ENCODE data around the gene CFLAR.
"Not testable (repeated sequence)": the region's sequence is repeated elsewhere in the genome, so short reads cannot be mapped to it uniquely, and the experiment has no call there.

CFLAR gene

DNA sequence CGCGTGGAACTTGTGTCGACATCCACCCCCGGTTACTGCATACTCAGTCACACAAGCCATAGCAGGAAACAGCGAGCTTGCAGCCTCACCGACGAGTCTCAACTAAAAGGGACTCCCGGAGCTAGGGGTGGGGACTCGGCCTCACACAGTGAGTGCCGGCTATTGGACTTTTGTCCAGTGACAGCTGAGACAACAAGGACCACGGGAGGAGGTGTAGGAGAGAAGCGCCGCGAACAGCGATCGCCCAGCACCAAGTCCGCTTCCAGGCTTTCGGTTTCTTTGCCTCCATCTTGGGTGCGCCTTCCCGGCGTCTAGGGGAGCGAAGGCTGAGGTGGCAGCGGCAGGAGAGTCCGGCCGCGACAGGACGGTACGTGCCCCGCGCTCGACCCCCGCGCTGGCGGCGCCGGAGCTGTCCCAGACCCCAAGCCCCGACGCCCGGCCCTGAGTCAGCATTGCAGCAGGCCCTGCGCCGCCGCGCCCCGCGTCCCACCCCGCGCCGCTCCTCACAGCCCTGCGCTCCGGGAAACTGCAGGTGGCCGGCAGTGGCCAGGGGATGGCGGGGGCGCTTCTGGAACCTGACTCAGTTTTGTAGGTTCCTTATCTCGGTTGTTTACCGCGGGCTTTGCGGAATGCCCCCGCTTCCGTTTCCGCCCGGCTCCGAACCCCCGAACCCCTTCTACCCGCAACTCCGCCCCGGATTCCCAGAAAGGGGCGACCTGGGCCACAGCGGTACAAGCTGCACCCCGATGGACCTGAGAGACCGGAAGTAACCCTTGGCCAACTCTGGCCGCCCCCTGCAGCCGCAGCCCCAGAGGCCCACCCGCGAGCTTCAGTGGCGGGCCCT, at the start of gene CFLAR:
TSS of gene CFLAR (plus strand) at position 50 of the 844 bp plus-strand sequence. CDS start 13,702 bp downstream, outside the sequence.
- DNase-seq: peak; percentile 87

DNA sequence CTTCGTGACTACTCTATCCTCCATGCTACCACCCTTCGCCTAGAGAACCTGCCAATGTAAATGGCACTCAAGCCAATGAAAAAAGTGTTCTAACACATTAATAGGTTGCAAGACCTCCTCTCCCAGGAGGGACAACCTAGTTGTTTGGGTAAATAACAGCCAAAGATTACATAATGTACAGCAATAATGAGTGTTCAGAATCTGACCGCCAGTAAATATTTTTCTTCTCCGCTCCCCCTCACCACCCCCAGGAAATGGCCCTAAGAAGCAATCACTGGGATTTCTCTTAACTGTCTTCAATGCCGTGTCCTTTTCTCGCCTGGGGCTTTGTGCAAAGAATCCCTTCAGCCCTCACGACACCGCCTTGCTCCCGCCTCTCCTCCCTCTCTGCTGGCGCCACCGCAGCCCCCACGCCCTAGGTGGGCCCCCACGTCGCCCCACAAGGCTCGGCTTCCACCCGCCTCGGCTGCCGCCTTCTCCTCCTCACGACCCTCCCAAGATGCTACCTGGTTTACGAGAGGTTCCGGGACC, 45.0 kb upstream of the CFLAR start:
- DNase-seq: no peak

DNA sequence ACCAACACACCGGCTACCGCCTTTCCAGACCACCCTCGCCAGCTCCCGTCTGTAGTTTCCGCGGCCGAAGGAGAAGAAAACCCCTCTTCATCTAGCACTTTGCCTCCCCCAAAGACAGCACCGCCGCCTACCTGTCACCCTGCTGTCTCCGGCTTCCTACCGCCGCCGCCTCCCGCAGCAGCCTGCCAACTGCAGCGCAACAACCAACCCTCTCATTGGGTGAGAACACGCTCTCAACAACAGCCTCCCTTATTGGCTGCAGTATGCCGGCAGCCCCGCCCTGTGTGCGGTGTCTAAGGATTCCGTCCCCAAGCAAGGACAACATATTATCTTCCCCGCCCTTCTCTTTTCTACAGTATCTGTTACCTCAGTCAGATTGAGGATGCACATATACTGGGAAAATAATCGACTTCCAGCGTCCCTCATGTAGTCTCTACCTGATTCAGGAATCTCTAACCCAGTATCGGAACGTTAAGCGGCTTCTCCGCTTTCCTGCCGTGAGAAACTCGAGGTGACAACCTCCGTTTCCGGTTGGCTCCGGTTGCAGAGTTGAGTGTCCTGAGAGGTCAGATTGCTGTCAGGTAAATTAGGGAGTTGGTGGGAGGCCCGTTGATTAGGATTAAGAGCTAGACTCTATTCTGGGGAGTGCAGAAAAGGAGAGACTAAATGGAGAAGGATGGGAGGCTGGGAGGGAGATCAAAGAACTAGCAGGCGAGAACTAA, 44.3 kb upstream of the CFLAR start, which contains the start of the genes HYCC2 and NDUFB3:
TSS of gene HYCC2 (minus strand) at position 193 of the 722 bp plus-strand sequence. CDS start 47,662 bp downstream, outside the sequence.
TSS of gene NDUFB3 (plus strand) at position 523 of the 722 bp plus-strand sequence. CDS start 6,882 bp downstream, outside the sequence.
- peak; percentile 95 for DNase-seq

DNA sequence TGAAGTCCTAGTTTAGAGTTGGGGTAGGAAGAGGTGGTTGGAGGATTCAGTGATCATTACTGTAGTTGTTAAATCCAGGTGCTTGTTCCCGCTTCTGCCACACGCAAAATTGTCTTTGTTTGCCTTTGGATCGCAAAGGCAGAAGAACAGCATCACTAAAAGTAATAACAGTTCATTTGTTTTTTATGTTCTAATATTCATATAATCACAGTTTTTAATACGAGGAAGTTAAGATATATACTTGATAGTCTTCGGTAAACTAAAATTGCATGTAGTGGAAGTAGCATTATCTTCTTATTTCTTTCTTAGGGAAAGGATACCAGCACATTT, 43.8 kb upstream of the CFLAR start:
- no peak for DNase-seq

DNA sequence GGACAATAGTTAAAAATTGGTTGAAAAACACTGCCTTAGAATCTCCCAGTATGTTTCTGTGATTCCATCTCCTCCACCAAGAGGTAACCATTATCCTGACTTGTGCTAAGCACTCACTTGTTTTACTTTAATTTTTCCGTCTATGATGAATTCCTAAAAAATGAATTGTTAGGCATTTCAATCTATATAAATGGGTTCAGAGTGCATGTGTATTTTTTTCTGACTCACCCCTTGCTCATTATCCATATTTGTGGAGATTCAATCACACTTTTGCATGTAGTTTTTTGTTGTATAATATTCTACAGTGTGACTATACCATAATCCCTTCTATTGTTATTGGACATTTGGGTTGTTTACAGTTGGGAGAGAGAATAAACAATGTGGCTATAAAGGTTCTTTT, 42.9 kb upstream of the CFLAR start:
- no peak for DNase-seq

DNA sequence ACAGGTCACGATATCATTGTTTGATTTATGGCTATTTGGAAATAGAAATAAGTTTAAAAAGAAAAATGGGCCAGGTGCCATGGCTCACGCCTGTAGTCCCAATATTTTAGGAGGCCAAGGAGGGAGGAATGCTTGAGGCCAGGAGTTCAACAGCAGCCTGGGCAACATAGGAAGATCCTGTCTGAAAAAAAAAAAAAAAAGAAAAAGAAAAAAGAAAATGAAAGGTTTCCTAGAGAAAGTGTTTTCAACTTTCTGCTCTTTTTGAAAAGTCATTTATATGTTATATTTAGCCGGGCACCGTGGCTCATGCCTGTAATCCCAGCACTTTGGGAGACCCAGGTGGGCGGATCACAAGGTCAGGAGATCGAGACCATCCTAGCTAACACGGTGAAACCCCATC, 41.0 kb upstream of the CFLAR start:
- no peak for DNase-seq

DNA sequence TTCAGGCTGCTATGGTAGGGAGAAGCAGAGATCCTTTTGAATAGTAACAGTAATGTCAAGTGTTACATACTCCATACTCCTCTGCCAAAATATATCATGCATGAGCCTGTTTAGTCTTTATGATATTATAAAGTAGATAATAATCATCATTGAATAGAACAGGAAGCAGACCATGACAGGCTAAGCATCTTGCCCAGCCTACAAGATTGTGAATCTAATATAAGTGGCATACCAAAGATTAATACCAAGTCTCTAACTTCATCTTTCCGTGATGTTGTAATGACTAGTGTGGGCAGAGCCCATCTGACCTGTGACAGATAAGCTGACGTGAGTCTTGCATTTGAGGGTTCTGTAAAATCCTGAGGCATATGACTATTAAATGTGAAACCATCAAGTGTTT, 31.1 kb upstream of the CFLAR start:
- DNase-seq: no peak

DNA sequence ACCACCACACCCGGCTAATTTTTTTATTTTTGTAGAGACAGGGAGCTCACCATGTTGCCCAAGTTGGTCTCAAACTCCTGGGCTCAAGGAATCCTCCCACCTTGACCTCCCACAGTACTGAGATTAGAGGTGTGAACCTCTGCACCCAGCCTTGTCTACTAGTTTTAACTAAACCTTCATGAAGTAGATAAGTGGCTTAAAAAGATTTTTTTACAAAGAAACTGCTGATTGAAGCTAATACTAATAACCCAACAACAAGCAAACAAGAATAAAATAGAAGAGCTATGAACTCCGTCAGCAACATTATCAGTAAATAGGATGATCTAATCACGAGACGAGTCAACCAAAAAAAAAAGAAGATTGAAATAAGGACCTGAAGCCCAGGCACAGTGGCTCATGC, 25.4 kb upstream of the CFLAR start:
- no peak for DNase-seq

DNA sequence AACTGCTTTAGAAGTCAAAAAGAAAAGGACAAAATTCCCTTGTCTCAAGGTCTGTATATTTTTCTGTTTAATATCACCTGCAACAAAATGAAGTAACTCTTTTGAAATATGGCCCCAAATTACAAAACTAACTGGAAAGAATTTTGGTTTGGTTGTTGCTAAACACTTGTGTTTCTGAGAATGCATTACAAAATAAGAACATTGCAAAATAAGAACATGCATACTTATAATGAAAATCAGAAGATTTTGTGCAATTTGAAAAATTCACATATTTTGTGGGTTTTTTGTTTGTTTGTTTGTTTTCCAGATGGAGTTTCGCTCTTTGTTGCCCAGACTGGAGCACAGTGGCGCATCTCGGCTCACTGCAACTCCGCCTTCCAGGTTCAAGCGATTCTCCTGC, 22.4 kb upstream of the CFLAR start:
- no peak for DNase-seq

DNA sequence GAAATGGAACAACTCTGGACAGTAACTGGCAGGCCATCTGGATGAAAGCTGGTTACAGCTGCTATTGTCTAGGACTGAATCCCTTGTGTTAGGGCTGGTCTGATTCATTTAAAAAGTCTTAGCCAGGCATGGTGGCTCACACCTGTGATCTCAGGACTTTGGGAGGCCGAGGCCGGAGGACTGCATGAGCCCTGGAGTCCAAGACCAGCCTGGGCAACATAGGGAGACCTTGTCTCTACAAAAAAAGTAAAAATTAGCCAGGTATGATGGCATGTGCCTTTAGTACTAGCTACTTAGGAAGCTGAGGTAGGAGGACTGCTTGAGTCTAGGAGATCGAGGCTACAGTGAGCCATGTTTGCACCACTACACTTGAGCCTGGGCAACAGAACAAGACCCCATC, 15.5 kb upstream of the CFLAR start:
- DNase-seq: no peak

DNA sequence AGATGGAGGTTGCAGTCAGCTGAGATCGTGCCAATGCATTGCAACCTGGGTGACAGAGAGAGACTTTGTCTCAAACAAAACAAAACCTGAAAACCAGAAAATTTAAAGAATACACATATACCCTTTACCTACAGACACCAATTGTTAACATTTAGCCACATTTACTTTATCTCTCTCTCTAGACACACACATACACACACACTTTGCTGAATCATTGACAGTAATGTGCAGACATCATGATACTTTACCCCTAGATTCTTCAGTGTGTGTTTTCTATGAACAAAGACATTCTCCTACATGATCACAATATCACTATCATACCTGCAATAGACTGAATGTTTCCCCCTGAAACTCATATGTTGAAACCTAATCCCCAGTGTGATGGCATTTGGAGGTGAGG, 10.2 kb upstream of the CFLAR start:
- DNase-seq: no peak

DNA sequence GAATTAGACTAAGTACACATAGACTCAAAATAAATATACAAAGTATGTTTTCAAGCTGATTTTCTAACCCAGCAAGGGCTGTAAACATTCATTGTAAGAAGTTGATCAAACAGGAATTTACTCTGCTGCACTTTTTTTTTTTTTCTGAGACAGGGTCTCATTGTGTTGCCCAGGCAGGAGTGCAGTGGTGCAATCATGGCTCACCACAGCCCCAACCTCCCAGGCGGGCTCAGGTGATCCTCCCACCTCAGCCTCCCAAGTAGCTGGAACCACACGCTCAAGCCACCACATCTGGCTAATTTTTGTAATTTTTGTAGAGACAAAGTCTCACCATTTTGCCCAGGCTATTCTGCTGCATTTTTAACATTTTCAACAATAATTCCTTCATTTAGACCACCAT, 8.3 kb upstream of the CFLAR start:
- no peak for DNase-seq

DNA sequence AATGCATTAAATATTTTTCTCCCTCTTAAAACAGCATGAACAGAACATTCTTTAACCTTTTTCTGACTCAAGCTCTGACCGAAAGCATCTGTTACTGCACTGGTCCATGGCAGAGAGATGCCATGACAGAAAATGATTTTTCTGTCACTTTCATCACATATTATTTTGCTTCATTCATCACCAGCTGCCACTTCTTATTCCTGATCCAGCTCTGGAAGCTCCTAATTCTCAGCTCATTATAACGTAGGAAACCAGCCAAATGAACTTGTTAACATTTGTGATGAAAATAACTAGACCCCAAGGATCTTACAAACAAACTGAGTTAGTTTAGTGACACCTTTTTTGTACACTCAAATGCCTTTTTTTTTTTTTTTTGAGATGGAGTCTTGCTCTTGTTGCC, 7.6 kb upstream of the CFLAR start:
- no peak for DNase-seq

DNA sequence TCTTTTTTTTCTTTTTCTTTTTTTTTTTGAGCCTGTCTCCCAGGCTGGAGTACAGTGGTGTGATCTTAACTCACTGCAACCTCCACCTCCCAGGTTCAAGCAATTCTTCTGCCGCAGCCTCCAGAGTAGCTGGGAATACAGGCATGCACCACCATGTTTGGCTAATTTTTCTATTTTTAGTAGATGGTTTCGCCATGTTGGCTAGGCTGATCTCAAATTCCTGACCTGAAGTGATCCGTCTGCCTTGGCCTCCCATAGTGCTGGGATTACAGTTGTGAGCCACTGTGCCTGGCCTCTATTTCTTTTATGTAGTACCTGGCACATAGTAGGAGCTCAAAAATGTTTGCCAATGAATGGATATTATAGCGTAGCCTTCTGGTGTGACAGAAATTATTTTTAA, 6.8 kb upstream of the CFLAR start:
- DNase-seq: no peak

DNA sequence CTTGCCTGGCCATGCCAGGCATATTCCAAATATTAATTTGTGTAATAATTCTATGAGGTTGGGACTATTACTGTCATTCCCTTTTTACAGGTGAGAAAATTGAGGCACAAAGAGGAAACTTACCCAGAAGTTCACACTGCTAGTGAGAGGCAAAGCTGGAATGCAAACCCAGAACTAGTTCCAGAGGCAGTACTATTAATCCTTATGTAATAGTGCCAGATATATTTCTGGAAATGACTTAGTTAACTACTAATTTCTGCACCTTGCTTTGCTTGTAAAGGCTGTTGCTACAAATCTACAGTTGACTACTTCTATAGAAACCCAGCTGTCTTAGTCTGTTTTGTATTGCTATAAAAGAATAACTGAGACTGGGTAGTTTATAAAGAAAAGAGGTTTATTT, 5.3 kb upstream of the CFLAR start:
- no peak for DNase-seq

DNA sequence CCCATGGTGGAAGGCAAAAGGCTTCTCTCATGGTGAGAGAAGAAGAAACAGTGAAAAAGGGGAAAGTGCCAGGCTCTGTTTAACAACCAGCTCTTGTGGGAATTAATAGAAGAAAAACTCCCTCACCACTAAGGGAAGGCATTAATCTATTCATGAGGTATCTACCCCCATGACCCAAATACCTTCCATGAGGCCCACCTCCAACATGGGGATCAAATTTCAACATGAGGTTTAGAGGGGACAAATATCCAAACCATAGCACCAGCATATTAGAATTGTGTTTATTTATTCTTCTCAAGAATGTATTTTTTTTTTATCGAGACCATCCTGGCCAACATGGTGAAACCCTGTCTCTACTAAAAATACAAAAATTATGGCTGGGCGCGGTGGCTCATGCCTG, 4.9 kb upstream of the CFLAR start:
- no peak for DNase-seq

DNA sequence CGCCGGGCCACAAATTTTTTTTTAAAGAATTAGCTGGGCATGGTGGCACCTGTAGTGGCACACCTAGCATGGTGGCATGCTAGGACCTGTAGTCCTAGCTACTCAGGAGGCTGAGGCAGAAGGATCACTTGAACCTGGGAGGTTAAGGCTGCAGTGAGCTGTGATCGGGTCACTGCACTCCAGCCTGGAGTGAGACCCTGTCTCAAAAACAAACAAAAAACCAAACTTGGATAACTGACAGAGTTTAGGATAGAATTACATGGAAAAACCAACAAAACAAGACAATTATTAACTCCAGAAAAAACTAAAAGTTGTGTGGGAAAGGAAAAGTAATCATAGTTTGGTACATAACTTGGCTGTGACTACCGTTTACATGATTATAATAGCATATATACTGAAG, 1.6 kb upstream of the CFLAR start:
- no peak for DNase-seq

DNA sequence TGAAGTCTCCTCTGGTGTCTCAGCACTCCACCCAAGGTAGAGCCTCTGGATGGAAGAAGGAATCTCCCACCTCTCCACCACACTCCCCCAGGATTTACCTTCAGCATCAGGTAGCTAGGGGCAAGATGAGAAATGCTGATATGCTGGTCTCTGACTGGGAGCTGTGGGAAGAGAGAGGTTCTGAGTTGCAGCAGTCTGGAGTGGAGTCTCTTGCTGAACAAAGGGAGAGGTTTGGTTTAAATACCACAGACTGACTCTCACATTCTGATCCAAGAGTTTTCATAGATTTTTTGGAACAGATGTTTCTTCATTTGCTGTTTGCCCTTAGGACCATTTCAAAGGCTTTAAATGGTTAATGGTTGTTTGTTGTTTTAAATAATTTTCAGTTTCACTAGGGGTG, 1.1 kb upstream of the CFLAR start:
- no peak for DNase-seq

DNA sequence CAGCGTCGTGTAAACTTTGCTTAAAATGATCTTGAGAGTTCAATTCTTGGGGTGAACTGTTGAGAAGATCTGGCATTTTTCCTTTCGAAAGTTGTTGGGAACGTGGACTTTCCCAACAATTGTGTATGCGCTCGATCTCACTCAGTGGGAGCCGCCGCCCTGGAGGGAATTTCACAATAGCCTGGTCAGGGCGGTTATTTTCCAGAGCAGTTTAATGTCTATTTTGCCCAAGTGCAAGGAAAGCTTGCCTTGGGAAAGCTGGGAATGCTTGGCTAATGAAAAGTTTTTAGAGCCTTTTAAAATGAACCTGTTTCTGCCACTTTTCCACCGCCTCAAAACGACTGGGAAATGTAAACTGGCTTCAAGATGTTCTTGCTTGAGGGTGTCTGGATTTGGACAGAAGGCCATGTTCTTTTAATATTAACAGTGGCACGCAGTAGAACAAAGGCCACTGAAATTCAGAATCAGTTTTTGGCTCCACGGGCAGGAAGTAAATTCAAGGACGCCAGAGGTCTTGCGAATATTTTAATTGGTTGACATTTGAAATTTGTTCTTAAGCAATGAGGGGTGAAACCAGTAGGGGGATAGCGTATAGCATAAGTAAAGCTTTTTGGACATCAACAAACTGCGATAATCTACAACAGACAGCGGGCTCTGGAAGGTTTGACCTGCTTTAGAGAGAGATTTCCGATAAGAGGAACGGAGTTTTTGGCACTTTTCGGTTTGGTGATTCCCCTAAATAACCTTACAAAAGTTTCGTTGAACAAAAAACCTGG, 1.2 kb downstream of the CFLAR start:
- DNase-seq: peak; percentile 88

DNA sequence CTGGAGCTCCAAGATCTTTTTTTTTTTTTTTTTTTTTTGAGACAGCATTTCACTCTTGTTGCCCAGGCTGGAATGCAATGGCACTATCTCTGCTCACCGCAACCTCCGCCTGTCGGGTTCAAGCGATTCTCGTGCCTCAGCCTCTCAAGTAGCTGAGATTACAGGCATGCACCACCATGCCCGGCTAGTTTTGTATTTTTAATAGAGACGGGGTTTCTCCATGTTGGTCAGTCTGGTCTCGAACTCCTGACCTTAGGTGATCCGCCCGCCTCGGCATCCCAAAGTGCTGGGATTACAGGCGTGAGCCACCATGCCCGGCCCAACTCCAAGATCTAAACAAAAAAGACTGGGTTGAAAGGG, 1.8 kb downstream of the CFLAR start:
- not testable (repeated sequence) for DNase-seq

DNA sequence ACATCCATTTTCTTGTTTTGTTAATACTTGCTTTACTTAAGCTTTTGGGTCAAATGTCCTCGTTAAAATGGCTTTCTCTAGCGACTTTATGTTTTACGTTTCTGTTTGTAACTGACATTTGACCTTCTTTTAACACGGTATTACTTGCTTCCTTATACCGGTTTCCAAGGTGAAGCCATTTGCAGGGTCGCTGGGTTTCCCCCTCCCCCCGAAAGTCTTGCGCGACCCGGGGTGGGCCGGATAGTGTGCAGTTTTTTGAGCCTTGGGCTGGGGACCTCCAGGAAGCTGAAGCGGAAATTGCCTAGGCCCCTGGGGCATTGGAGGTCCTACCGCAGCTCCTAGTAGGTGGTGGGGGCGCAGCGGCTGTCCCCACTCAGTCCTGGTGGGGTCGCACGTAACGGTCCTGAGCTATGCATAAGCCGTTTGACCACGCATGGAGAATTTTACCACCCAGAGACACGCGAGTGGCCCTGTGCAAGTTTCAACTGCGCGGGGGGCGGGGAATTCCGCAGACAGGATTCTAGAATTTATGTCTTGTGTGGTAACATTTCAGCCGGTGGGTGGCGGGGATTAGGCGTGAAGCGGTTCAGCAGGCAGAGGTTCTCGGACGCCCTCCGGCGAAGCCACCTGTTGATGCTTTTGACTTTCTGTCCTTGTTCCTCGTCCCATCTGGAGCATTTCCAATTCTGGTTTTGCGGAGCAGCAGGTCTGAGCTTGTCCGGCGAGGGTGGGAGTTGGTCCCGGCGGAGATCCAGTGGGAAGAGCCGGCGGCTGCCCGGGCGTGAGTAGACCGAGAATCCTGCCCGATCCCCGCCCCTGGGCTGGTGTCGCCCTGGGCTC, 2.4 kb downstream of the CFLAR start:
- DNase-seq: peak; percentile 95
